HFFc6 (cell line): ENCODE measurements around the gene ILF2. TPM values are rescaled to one million over a fixed set of nuclear protein-coding genes. Genes with fewer than 3 reads are reported as not detected.
"Not testable (repeated sequence)": the region's sequence is repeated elsewhere in the genome, so short reads cannot be mapped to it uniquely, and the experiment has no call there.

Experiments used
- DNase-seq: peaks from one replicate; pipeline ENCODE4 v3.0.0-alpha.2; 2018
- H3K27ac Mint-ChIP-seq: 2 replicates; pipeline ENCODE4 v1.8.0; 2020; ENCODE audit warnings: mild to moderate bottlenecking, mixed read lengths
- H3K27me3 Mint-ChIP-seq: 2 replicates; pipeline ENCODE4 v1.8.0; 2021; ENCODE audit warnings: mild to moderate bottlenecking, moderate library complexity, mixed read lengths; ENCODE audit not compliant: insufficient read depth
- H3K36me3 Mint-ChIP-seq: 2 replicates; pipeline ENCODE4 v1.8.0; 2021; ENCODE audit warnings: low read depth, mixed read lengths
- H3K4me1 Mint-ChIP-seq: 2 replicates; pipeline ENCODE4 v1.8.0; 2020; ENCODE audit warnings: low read depth, mixed read lengths
- H3K4me3 Mint-ChIP-seq: 2 replicates; pipeline ENCODE4 v1.8.0; 2020; ENCODE audit warnings: mild to moderate bottlenecking, moderate library complexity, mixed read lengths
- H3K9me3 Mint-ChIP-seq: 2 replicates; pipeline ENCODE4 v1.8.0; 2020; ENCODE audit warnings: mild to moderate bottlenecking, mixed read lengths
- total RNA-seq, 6 experiments: library from RNA; stranded (reverse); fragmentation: NEBNext Ultra II Directional; extraction: Animal tissue kit (Norgen Biotek cat#: 25700); gene quantifications; 2 replicates in 1 of 6; 3 replicates in 5 of 6; pipeline ENCODE4 v1.2.3, GENCODE V29; 2021
- TF ChIP-seq, protein P1 (sequence below): fragments of 200-600 bp; sonication (generic); IDR thresholded peaks from 2 replicates; pipeline ENCODE4 v1.5.0; 2021; ENCODE audit warnings: antibody characterized with exemption, mild to moderate bottlenecking

The ILF2 gene
- total RNA-seq, 6 experiments from 2014 or later, result 127 to 169 (median 156) TPM

DNA sequence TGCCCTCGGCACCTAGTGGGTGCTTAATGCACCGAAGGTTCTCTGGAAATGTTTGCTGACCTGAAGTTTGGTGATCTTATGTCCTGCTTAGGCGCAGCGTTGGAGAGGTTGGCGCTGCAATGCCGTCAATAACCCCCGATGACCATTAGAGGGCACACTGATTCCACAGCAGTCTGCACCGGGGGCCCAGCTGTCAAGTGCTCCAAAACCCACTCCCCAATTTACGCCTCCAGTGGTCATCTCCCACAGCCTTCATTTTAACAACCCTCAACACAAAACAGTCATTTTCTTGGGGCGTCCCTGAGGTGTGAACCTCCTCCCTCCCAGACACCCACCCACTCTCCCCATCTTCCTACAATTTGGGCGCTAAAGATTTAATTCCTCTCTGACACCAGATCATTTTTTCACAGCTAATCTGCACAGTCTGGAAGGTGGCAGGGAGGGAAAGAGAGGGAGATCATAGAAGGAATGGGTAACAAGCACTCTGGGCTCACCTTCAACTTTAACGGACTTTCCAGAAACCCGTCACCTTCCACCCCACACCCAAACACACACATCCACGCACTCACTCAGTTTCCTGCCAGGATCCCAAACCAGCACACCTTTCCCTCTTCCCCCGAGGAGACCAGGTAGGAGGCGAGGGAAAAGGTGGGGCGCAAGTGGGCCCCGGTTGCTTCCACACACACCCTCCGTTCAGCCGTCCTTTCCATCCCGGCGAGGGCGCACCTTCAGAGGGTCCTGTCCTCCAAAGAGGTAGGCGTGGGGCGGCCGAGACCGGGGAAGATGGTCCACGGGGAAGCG lies 7.1 kb upstream of the ILF2 start:
- peaks cover 21% of the 10 kb centered on the region for H3K4me1 Mint-ChIP-seq
- no peak for DNase-seq
- TF ChIP-seq, protein P1, sequence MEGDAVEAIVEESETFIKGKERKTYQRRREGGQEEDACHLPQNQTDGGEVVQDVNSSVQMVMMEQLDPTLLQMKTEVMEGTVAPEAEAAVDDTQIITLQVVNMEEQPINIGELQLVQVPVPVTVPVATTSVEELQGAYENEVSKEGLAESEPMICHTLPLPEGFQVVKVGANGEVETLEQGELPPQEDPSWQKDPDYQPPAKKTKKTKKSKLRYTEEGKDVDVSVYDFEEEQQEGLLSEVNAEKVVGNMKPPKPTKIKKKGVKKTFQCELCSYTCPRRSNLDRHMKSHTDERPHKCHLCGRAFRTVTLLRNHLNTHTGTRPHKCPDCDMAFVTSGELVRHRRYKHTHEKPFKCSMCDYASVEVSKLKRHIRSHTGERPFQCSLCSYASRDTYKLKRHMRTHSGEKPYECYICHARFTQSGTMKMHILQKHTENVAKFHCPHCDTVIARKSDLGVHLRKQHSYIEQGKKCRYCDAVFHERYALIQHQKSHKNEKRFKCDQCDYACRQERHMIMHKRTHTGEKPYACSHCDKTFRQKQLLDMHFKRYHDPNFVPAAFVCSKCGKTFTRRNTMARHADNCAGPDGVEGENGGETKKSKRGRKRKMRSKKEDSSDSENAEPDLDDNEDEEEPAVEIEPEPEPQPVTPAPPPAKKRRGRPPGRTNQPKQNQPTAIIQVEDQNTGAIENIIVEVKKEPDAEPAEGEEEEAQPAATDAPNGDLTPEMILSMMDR, result peak; percentile 90
- no peaks in the 10 kb centered on the region for H3K9me3 Mint-ChIP-seq
- peak overlapping the region; percentile 85 for H3K4me3 Mint-ChIP-seq
- H3K27me3 Mint-ChIP-seq, result peaks cover 43% of the 10 kb centered on the region
- H3K27ac Mint-ChIP-seq, result no peak overlapping the region
- no peaks in the 10 kb centered on the region for H3K36me3 Mint-ChIP-seq

DNA sequence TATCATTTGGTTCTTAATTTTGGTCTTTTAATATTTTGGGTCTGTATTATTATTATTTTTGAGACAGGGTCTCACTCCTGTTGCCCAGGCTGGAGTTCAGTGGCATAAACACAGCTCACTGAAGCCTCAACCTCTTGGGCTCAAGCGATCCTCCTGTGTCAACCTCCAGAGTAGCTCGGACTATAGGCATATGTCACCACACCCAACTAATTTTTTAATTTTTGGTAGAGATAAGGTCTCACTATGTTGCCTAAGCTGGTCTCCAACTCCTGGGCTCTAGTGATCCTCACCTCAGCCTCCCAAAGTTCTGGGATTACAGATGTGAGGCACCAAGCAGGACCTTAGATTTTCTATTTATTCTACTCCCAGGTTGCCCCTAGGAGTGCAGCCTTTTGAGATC lies 2.7 kb upstream of the ILF2 start:
- Mint-ChIP-seq H3K4me3 (peak overlapping the region; percentile 60), H3K27me3 (peaks cover 10% of the 10 kb centered on the region), H3K4me1 (peaks cover 31% of the 10 kb centered on the region), H3K36me3 (no peaks in the 10 kb centered on the region; the same call in 1 of the 2 replicates), H3K9me3 (no peaks in the 10 kb centered on the region), H3K27ac (no peak overlapping the region)
- TF ChIP-seq, protein P1, result no peak
- DNase-seq, result no peak

DNA sequence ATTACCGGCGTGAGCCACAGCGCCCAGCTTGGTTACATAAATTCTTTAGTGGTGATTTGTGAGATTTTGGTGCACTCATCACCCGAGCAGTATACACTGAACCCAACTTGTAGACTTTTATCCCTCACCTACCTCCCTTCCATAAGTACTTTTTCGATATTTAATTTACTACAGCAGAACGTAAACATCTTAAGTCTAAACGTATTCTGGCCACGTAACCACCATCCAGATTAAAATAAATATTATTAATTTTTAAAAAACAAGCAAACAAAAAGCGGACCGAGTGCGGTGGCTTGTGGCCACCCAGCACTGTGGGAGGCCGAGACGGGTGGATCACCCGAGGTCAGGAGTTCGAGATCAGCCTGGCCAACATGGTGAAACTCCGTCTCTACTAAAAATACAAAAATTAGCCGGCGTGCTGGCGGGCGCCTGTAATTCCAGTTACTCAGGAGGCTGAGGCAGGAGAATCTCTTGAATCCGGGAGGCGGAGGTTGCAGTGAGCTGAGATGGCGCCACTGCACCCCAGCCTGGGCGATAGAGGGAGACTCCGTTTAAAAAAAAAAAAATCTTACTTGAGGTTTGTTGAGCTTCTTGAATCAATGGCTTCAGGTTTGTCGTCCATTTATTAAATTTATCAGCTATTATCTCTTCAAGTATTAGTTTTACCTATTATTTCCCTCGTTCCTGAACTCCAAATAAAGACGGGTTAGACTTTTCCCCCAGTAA lies 998 bp upstream of the ILF2 start:
- peaks cover 27% of the 10 kb centered on the region for H3K4me1 Mint-ChIP-seq
- not testable (repeated sequence) for H3K27me3 Mint-ChIP-seq, H3K4me3 Mint-ChIP-seq, H3K27ac Mint-ChIP-seq, DNase-seq, H3K9me3 Mint-ChIP-seq
- peaks cover 12% of the 10 kb centered on the region for H3K36me3 Mint-ChIP-seq

DNA sequence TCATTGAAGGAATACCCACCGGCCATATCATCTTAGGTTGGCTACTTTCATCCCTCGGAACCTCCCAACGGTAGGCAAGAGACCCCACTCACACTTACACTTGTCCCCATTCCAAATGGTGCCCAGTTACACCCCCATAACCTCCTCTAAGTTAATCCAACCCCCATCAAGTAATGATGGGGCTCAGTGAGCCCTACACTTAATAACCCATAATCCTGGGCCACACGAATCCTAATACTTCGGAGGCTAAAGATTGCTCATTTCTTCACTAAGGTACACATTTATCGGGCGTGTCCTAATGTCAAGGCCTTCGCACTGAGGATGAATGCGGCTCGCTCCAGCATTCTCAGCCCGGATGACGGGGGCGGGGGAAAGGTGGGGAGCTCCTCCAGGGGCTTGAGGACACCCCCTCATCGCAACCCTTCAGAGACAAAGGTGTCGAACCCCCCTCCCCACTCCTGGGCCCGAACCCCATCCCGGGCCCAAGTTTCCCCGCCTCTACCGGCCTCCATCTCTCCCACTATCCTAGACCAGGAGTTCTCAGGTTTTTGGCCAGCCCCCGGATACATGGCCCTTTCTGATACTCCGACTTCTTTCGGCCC lies 435 bp downstream of the ILF2 start:
- DNase-seq, result no peak
- Mint-ChIP-seq H3K27ac (no peak overlapping the region), H3K27me3 (no peaks in the 10 kb centered on the region; the same call in 1 of the 2 replicates), H3K36me3 (peaks cover 15% of the 10 kb centered on the region), H3K4me3 (no peak overlapping the region), H3K4me1 (peaks cover 30% of the 10 kb centered on the region), H3K9me3 (no peaks in the 10 kb centered on the region)
- TF ChIP-seq, protein P1, result no peak

DNA sequence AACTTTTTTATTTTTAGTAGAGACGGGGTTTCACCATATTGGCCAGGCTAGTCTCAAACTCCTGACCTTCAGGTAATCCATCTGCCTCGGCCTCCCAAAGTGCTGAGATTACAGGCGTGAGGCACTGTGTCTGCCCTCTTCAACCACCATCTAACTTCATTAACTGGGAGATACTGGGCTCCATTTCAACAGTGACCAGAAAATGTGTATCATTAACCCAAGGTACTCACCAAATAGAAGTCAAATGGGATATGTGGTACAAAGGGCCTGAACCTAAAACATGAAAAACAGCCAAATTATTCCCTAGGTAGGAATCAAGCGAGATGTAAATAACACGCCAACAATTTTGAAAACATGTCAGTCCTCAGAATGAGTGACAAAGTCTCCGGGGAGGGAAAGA lies 1.2 kb downstream of the ILF2 start:
- Mint-ChIP-seq H3K4me3 (no peak overlapping the region), H3K36me3 (peaks cover 23% of the 10 kb centered on the region), H3K27ac (peak overlapping the region; percentile 43; the same call in 1 of the 2 replicates), H3K4me1 (peaks cover 32% of the 10 kb centered on the region), H3K9me3 (no peaks in the 10 kb centered on the region), H3K27me3 (no peaks in the 10 kb centered on the region; the same call in 1 of the 2 replicates)
- DNase-seq, result no peak
- TF ChIP-seq, protein P1, result no peak

DNA sequence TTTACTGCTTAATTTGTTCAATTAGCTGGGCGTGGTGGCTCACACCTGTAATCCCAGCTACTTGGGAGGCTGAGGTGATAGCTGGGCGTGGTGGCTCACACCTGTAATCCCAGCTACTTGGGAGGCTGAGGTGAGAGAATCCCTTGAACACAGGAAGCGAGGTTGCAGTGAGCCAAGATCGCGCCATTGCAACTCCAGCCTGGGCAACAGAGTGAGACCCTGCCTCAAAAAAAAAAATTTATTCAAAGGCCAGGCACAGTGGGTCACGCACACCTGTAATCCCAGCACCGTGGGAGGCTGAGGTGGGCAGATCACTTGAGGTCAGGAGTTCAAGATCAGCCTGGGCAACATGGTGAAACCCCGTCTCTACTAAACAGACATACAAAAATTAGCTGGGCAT lies 2.1 kb downstream of the ILF2 start:
- not testable (repeated sequence) for H3K4me3 Mint-ChIP-seq, DNase-seq, H3K27me3 Mint-ChIP-seq, H3K9me3 Mint-ChIP-seq
- Mint-ChIP-seq H3K4me1 (peaks cover 40% of the 10 kb centered on the region), H3K36me3 (peaks cover 31% of the 10 kb centered on the region), H3K27ac (peak overlapping the region; percentile 33; the same call in 1 of the 2 replicates)
